Panc1 (cell line): Measurements from ENCODE around the gene SLC12A5.

Experiments used
- CTCF ChIP-seq: fragments of 450-650 bp; IDR thresholded peaks from 2 replicates; pipeline ENCODE4 v1.5.1; 2017; ENCODE audit warnings: mild to moderate bottlenecking
- POLR2AphosphoS5 ChIP-seq: IDR thresholded peaks from 2 replicates; pipeline ENCODE4 v1.6.1; 2012; ENCODE audit warnings: mild to moderate bottlenecking, low read depth, low read length, moderate library complexity

- TF ChIP-seq CTCF (no peak), POLR2AphosphoS5 (no peak)
Measured at GRCh38 chr20:46028110-46028509, 905 bp upstream of the SLC12A5 start.
